GM12891 (cell line): ENCODE data around the gene FAM83E.

Experiments used
- DNase-seq: peaks from one replicate; pipeline ENCODE4 v3.0.0; 2011; ENCODE audit warnings: low spot score; ENCODE audit not compliant: insufficient read length
- FAIRE-seq: peaks from 2 replicates; lab custom pipeline; 2011; peaks lifted over from hg19 to GRCh38; lab: Jason Lieb, UNC
- PAX5 ChIP-seq: IDR thresholded peaks from 2 replicates; pipeline ENCODE4 v1.6.1; 2011; ENCODE audit warnings: low read length, moderate library complexity, mild to moderate bottlenecking; ENCODE audit not compliant: insufficient read depth, severe bottlenecking
- POLR2A ChIP-seq: IDR thresholded peaks from 2 replicates; pipeline ENCODE4 v1.6.1; 2011; ENCODE audit warnings: low read depth, low read length, control low read depth
- POLR2AphosphoS5 ChIP-seq: IDR thresholded peaks from 2 replicates; pipeline ENCODE4 v1.6.1; 2011; ENCODE audit warnings: low read depth, low read length, control low read depth
- POU2F2 ChIP-seq: IDR thresholded peaks from 2 replicates; pipeline ENCODE4 v1.6.1; 2011; ENCODE audit warnings: low read depth, mild to moderate bottlenecking, control low read depth, low read length, moderate library complexity
- SPI1 ChIP-seq: IDR thresholded peaks from 2 replicates; pipeline ENCODE4 v1.6.1; 2011; ENCODE audit warnings: low read depth, low read length, control low read depth
- TAF1 ChIP-seq: IDR thresholded peaks from 2 replicates; pipeline ENCODE4 v1.6.1; 2011; ENCODE audit warnings: low read depth, low read length, control low read depth

The FAM83E gene

DNA sequence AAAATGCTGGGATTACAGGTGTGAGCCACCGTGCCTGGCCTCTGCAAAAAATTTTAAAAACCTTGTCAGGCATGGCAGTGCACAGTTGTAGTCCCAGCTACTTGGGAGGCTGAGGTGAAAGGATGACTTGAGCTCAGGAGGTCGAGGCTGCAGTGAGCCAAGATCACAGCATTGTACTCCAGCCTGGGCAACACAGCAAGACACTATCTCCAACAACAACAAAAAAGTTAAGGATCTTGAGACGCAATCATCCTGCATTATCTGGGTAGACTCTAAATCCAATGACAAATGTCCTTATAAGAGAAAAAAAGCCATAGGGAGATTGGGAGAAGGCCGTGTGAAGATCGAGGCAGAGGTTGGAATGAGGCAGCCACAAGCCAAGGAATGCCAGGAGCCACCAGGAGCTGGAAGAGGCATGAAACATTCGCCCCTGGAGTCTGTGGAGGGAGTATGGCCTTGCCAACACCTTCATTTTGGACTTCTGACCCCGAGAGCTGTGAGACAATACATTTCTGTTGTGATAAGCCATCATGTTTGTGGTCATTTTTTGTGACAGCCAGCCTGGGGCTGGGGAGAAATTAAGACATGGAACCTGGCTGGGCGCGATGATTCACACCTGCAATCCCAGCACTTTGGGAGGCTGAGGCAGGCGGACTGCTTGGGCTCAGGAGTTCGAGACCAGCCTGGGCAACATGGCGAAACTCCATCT lies 36.3 kb upstream of the FAM83E start:
- no peak for FAIRE-seq
- TF ChIP-seq POLR2A (no peak), PAX5 (no peak), POLR2AphosphoS5 (no peak), SPI1 (no peak)
- no peak for DNase-seq

GRCh38 chr19:48648134-48648533 lies 33.3 kb upstream of the FAM83E start:
- FAIRE-seq (no peak), DNase-seq (no peak)
- no peak for TF ChIP-seq POLR2AphosphoS5
- TF ChIP-seq SPI1 = no peak
- TF ChIP-seq PAX5 = no peak

DNA sequence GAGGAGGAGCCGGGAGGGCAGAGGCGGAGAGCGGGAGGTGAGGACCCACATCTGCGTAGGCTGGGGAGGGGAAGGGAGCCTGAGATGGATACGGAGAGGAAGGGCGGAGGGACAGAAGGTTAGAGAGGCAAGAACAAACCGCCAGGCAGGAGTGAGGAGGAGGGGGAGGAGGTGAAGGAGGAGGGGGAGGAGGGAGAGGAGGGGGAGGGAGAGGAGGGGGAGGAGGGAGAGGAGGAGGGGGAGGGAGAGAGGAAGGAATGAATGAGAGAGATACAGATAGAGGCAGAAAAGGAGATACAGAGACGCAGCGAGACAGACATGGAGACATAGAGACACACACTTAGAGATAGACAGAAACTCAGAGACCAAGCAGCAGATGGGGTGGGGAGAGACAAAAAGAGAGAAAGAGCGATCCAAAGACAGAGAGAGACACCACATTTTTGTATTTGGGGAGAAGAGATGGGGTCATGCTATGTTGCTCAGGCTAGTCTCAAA lies 31.9 kb upstream of the FAM83E start:
- peak; percentile 92 for FAIRE-seq
- TF ChIP-seq SPI1 (no peak), POLR2A (no peak), POU2F2 (no peak), TAF1 (no peak), PAX5 (no peak), POLR2AphosphoS5 (no peak)
- DNase-seq = no peak

DNA sequence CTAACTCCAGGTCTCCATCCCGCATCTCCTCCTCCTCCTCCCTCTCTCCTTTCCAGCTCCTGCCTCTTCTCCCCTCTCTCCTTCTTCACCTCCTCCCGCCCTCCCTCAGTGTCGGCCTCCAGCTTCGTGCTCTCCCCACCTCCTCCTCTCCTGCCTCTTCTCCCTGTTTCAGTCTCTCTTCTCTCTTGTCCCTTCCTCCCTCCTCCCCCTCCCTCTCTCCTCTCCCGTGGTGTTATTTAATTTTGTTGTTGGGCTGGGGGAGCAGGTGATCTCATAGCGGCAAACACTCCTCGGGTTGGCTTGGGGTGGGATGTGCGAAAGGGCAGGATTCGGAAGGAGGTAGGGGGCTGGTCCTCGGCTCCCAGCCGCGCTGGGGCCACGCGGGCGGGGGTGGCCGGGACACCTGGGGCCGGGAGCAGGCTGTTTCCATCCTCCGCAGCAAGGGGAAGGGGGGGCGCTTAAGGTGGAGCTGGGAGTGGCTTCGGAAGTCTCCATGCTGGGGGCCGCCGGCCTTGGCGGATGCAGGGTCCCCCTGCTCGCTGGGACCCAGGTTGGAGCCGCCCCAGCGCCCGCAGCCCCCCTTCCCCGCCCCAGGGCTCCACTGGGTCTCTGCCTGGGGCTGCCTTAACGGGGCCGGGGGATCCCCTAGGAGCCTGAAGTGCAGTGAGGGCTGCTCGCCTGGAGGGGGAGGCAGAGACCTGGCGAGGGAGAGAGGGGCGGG lies 31.3 kb upstream of the FAM83E start, which contains the start of gene CA11:
CA11 (minus strand) TSS at position 187 of the 721 bp plus-strand sequence. CDS start 555 bp downstream, outside the sequence.
- peak; percentile 47 for FAIRE-seq
- TF ChIP-seq POLR2A = no peak
- no peak for TF ChIP-seq TAF1
- no peak for TF ChIP-seq PAX5
- TF ChIP-seq SPI1 = no peak
- TF ChIP-seq POU2F2 = 0 out of 2 replicates have a peak, but pooled peaks have one; percentile 13
- DNase-seq = peak; percentile 95

GRCh38 chr19:48645620-48646000 lies 30.7 kb upstream of the FAM83E start:
- FAIRE-seq = no peak

DNA sequence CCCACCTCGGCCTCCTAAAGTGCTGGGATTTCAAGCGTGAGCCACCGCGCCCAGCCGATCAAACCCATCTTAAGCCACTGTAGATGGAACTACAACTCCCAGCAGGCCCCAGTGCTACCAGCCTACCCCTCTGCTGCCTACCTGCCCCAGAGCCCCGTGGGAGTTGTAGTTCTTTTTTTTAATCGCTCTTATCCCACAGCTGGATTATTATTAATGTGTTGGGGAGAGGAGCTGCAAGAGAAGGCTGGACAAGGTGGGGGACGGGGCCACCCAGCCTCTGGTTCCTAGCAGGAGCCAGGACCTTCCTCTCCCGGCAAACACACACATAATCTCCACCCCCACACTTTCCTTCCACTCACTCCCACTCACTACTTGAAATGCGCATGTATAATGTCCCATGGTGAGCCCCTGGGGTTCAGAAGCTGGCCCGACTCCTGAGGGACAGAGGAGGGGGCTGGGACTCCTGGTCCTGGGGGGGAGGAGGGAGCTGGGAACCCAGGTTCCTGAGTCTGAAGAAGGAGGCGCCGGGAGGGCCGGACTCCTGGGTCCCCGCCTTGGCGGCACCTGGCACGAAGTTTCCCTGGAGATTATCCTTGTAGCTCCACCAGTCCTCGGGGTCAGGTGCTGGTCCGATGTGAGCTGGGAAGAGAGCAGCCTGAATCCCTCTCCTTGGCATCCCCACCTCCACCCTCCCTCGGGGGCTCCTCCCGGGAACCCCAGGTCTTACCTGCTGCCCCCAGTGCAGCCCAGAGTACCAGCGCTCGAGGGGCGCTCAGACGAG lies 30.2 kb upstream of the FAM83E start:
- DNase-seq = no peak
- no peak for TF ChIP-seq POLR2AphosphoS5
- no peak for TF ChIP-seq POU2F2
- no peak for TF ChIP-seq POLR2A
- TF ChIP-seq TAF1 = no peak
- no peak for TF ChIP-seq PAX5
- no peak for TF ChIP-seq SPI1
- FAIRE-seq = peak; percentile 75

More at GRCh38 chr19:48645620-48646000, 30.7 kb upstream of the FAM83E start:
- no peak for TF ChIP-seq POU2F2
- TF ChIP-seq SPI1 = peak; percentile 33; the same call in 1 of the 2 replicates
- no peak for TF ChIP-seq PAX5
- TF ChIP-seq POLR2A = no peak
- no peak for DNase-seq

- TF ChIP-seq SPI1 = no peak
- no peak for TF ChIP-seq PAX5
- TF ChIP-seq POLR2AphosphoS5 = no peak
- no peak for TF ChIP-seq POLR2A
- no peak for TF ChIP-seq POU2F2
- TF ChIP-seq TAF1 = no peak
- FAIRE-seq (no peak), DNase-seq (no peak)
Measured at GRCh38 chr19:48644355-48644754, 29.5 kb upstream of the FAM83E start.

- DNase-seq = no peak
- FAIRE-seq = no peak
- TF ChIP-seq TAF1 (no peak), PAX5 (no peak), POU2F2 (no peak), POLR2AphosphoS5 (no peak), SPI1 (no peak), POLR2A (no peak)
Measured at GRCh38 chr19:48642862-48643261, 28.0 kb upstream of the FAM83E start.

DNA sequence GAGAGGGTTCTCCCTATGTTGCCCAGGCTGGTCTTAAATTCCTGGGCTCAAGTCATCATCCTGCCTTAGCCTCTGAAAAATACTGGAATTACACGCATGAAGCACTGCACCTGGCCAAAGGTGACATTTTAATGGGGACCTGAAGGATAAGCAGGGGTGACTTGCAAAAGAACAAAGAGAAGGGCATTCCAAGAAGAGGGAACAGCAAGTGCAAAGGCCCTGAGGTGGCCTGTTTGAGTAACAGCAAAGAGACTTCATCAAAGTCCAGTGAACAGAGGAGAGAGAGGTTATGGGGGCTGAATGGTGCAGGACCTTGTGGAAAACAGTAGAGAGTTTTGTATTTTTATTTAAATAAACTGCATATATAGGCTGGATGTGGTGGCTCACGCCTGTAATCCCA lies 27.0 kb upstream of the FAM83E start:
- TF ChIP-seq TAF1 = no peak
- no peak for TF ChIP-seq POLR2A
- no peak for TF ChIP-seq PAX5
- TF ChIP-seq SPI1 = no peak
- TF ChIP-seq POU2F2 = no peak
- no peak for DNase-seq
- no peak for FAIRE-seq
